Type B pancreatic cell (in vitro differentiated cells): Measurements from ENCODE around the gene ELOVL2. TPM values are rescaled to one million over a fixed set of nuclear protein-coding genes. Genes with fewer than 3 reads are reported as not detected.

Experiments used
- DNase-seq: peaks from one replicate; pipeline ENCODE4 v3.0.0; 2021; ENCODE audit warnings: mixed read lengths; ENCODE audit not compliant: unreplicated experiment; ENCODE audit errors: extremely low spot score
- H3K27ac Mint-ChIP-seq: 2 replicates; pipeline ENCODE4 v1.8.0; 2021; ENCODE audit warnings: mild to moderate bottlenecking, mixed read lengths
- H3K27me3 Mint-ChIP-seq: 2 replicates; pipeline ENCODE4 v1.8.0; 2021; ENCODE audit warnings: mixed read lengths
- H3K36me3 Mint-ChIP-seq: 2 replicates; pipeline ENCODE4 v1.8.0; 2021; ENCODE audit warnings: mixed read lengths
- H3K4me1 Mint-ChIP-seq: one replicate; pipeline ENCODE4 v1.8.0; 2021; ENCODE audit warnings: mixed read lengths; ENCODE audit not compliant: unreplicated experiment
- H3K4me3 Mint-ChIP-seq: 2 replicates; pipeline ENCODE4 v1.8.0; 2021; ENCODE audit warnings: mild to moderate bottlenecking, mixed read lengths
- H3K9me3 Mint-ChIP-seq: 2 replicates; pipeline ENCODE4 v1.8.0; 2021; ENCODE audit warnings: mixed read lengths
- CTCF ChIP-seq: fragments of 200-600 bp; sonication (generic); conservative IDR thresholded peaks from 2 replicates; pipeline ENCODE4 v1.5.0; 2021; ENCODE audit warnings: antibody characterized with exemption, mild to moderate bottlenecking
- total RNA-seq: library from RNA; stranded (reverse); gene quantifications from 2 replicates; pipeline ENCODE4 v1.2.1, GENCODE V29; 2021; ENCODE audit warnings: low replicate concordance

Gene ELOVL2
- total RNA-seq, 1 donor from 2014 or later, result 3.8 TPM

GRCh38 chr6:10968776-10969175 is 75.3 kb downstream of the ELOVL2 start:
- DNase-seq, result no peak
- H3K9me3 Mint-ChIP-seq, result peaks cover 10% of the 10 kb centered on the region
- no peaks in the 10 kb centered on the region for H3K27me3 Mint-ChIP-seq
- peaks cover 26% of the 10 kb centered on the region for H3K36me3 Mint-ChIP-seq
- no peak overlapping the region for H3K4me3 Mint-ChIP-seq
- no peak for TF ChIP-seq CTCF
- no peak overlapping the region for H3K27ac Mint-ChIP-seq
- H3K4me1 Mint-ChIP-seq, result no peaks in the 10 kb centered on the region

GRCh38 chr6:10964684-10965083 is 79.4 kb downstream of the ELOVL2 start:
- H3K9me3 Mint-ChIP-seq, result peaks cover 10% of the 10 kb centered on the region
- H3K27ac Mint-ChIP-seq, result no peak overlapping the region
- no peak for DNase-seq
- TF ChIP-seq CTCF, result no peak
- no peak overlapping the region for H3K4me3 Mint-ChIP-seq
- peaks cover 20% of the 10 kb centered on the region for H3K36me3 Mint-ChIP-seq
- H3K27me3 Mint-ChIP-seq, result no peaks in the 10 kb centered on the region
- no peaks in the 10 kb centered on the region for H3K4me1 Mint-ChIP-seq

- Mint-ChIP-seq H3K4me3 (no peak overlapping the region), H3K9me3 (peaks cover 6% of the 10 kb centered on the region), H3K36me3 (peaks cover 20% of the 10 kb centered on the region), H3K27me3 (no peaks in the 10 kb centered on the region), H3K27ac (no peak overlapping the region), H3K4me1 (no peaks in the 10 kb centered on the region)
- no peak for DNase-seq
- no peak for TF ChIP-seq CTCF
Observed at GRCh38 chr6:10963113-10963512, 81.0 kb downstream of the ELOVL2 start.

GRCh38 chr6:10962673-10963072 is 81.4 kb downstream of the ELOVL2 start:
- TF ChIP-seq CTCF, result no peak
- no peaks in the 10 kb centered on the region for H3K27me3 Mint-ChIP-seq
- peaks cover 15% of the 10 kb centered on the region for H3K36me3 Mint-ChIP-seq
- H3K9me3 Mint-ChIP-seq, result peaks cover 6% of the 10 kb centered on the region
- H3K27ac Mint-ChIP-seq, result no peak overlapping the region
- DNase-seq, result no peak
- no peaks in the 10 kb centered on the region for H3K4me1 Mint-ChIP-seq
- no peak overlapping the region for H3K4me3 Mint-ChIP-seq

GRCh38 chr6:10961837-10962236 is 82.3 kb downstream of the ELOVL2 start:
- H3K4me1 Mint-ChIP-seq, result no peaks in the 10 kb centered on the region
- H3K4me3 Mint-ChIP-seq, result no peak overlapping the region
- no peak for TF ChIP-seq CTCF
- DNase-seq, result no peak
- no peaks in the 10 kb centered on the region for H3K27me3 Mint-ChIP-seq
- no peak overlapping the region for H3K27ac Mint-ChIP-seq
- H3K36me3 Mint-ChIP-seq, result peaks cover 14% of the 10 kb centered on the region
- peaks cover 6% of the 10 kb centered on the region for H3K9me3 Mint-ChIP-seq

- Mint-ChIP-seq H3K4me1 (no peaks in the 10 kb centered on the region), H3K4me3 (no peak overlapping the region), H3K36me3 (peaks cover 11% of the 10 kb centered on the region), H3K9me3 (peaks cover 3% of the 10 kb centered on the region), H3K27ac (no peak overlapping the region), H3K27me3 (no peaks in the 10 kb centered on the region)
- no peak for TF ChIP-seq CTCF
- DNase-seq, result no peak
Observed at GRCh38 chr6:10960171-10960570, 83.9 kb downstream of the ELOVL2 start.
